GM18858 (cell line): ENCODE measurements around the gene PPP2R2B.
"Not testable (repeated sequence)": the region's sequence is repeated elsewhere in the genome, so short reads cannot be mapped to it uniquely, and the experiment has no call there.

Experiments
- ATAC-seq: cut with Tn5 transposase; IDR thresholded peaks from one replicate; pipeline ENCODE4 v1.9.1; 2021; ENCODE audit not compliant: unreplicated experiment

Gene PPP2R2B

DNA sequence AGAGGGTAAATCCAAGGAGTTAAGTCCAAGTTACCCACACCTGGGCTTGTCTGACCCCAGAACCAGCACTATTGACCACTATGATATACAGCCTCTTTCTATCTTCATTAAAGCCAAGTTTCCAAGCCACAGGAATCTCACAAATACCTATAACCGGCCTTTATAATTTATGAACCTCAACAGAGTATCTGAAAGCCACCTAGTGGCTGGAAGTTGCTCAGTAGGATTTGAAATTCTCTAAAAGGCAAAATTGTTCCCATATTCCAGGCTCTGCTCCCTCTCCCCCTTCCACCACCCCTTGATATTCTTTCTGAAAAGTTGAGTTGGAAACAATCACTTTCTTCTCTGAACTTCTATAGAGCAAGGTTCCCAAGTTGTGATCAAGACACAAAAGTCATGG is 256.2 kb downstream of the PPP2R2B start:
- ATAC-seq = no peak

DNA sequence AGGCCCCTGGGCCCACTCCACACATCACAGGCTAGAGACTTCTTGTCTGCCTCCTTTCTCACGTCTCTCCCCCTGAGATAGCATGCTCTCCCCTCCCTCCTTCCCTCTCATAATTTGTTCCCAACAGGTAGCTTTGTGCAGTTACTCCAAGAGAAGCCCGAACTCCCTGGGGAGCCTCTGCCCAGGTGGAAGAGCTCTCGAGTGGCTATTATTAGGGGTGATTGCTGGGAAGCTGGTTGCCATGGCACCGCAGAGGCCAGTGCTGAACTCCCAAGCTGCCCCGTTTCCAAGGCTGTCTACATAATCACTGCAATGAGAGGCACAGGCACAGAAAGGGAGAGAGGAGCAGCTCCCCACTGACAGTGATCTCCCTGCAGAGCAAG is 257.9 kb downstream of the PPP2R2B start:
- no peak for ATAC-seq

DNA sequence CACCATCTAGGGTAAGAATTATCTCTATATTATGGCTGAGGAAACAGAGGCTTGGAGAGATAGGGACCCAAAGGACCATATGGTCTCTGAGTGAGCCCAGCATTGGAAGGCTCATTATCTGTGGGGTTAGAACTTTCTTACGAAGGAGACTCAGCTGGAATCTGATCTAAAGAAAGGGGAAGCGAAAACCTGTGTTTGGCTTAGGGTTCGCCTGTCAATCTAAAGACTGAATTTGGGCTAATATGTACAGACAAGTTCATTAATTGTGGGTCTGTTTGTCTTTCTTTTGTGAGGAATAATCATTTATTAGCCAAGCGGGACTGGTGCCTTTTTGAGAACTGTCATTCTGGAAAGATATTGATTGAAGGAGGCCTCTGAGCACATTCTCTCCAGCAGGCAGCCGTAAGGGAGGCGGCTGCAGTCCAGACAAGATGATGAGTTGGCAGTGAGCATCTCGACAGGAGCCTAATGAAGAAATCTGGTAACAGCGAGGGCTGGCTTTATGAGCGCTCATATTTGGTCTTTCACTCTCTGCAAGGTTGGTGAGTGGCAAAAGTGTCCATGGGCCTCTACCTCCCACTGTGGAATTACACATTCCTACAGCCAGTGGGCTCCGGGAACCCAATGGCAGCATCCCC is 258.4 kb downstream of the PPP2R2B start:
- no peak for ATAC-seq

DNA sequence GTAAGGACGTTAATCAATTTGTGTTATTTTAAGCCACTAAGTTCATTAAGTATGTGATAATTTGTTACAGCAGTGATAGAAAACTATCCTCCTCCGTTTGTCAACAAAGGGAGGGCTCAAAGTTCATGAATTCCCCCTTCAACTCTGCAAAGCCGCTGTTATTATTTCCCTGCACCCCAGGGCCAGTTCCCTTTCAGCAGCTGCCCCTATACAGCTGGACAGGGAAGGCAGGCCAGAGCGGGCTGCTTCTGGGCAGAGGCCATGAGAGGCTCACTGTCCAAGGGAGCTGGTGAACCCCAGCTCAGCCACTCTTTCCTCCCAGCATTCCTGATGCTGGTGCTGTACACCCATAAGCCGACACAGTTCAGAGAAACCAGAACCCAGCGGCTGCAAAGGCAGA is 260.1 kb downstream of the PPP2R2B start:
- no peak for ATAC-seq

DNA sequence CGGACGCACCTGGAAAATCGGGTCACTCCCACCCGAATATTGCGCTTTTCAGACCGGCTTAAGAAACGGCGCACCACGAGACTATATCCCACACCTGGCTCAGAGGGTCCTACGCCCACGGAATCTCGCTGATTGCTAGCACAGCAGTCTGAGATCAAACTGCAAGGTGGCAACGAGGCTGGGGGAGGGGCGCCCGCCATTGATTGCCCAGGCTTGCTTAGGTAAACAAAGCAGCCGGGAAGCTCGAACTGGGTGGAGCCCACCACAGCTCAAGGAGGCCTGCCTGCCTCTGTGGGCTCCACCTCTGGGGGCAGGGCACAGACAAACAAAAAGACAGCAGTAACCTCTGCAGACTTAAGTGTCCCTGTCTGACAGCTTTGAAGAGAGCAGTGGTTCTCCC is 268.8 kb downstream of the PPP2R2B start:
- ATAC-seq = not testable (repeated sequence)

DNA sequence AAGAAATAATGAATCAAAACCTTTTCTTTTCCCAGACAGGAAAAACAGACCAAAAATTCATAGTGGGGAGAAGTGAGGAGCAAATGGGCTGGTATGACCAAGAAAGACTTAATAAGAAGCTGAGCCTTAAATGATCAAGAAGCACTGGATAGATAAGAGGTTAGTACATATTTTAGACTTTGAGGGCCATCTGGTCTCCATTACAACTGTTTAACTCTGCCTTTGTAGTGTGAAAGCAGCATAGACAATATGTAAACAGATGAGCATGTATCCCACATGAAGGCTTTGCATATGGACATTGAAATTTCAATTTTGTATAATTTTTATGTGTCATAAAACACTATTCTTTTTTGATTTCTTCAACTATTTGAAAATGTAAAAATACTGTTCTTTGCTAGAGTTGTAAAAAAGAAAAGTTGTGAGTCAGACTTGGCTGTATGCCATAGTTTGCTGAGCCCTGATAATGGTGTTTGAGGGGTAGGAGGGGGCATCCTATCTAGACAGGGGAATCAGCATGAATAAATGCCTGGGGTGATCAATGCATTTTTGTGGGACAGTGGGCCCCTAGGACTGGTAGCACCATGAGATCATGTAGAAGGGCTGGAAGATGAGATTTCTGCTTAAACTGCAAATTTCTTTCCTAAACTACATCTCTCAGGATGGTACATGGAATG is 270.8 kb downstream of the PPP2R2B start:
- ATAC-seq = no peak

DNA sequence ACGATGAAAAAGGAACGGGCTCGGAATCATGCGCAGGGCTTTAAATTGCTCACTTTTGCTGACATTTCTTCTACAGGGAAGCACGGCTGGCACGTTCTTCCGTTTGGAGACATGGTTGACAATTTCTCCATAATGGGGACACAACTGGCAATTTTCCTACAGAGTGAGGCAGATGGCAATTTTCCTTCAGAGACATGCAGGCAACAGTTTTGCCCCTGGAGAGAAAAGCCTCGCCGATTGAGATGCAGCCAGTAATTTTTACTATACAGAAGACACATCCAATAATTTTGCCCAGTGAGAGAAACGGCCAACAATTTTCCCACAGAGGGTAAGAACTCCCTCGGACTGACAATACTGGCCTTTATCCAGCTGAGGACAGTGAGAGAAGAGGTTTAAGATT is 271.7 kb downstream of the PPP2R2B start:
- ATAC-seq = no peak

DNA sequence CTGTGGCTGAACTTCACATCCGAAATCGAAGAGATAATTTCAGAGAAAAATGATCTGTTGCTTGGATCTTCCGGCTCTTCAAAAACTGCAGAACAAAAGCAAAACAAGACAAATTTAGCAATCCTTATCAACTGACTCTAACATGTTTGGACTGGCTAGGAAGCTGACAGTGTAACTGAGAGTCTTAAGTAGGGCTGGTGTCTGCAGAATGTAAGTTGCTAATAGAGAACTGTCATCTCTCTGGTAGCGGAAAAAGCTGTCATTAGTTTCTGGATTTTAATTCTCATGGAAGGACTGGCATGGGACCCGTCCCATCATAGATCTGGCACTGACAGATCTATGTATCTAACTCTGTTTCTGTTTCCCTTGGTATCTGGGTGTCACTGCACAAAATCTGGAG is 278.2 kb downstream of the PPP2R2B start:
- no peak for ATAC-seq

DNA sequence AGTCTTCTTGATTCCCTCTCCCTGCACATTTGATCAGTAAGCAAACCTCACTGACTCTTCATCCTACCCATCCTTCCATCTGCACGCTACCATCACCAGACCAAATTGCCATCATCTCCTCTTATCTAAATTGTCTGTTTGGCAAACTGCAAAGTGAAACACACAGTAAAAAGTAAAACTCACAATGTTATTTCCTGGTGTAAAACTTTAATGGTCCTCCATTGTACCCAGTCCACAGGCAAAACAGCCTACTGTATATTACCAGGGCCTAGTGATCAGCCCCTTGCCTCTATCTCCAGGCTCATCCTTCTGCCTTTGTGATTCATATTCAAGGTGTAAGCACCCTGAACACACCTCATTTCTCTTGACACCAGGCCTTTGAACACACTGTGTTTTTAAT is 279.3 kb downstream of the PPP2R2B start:
- no peak for ATAC-seq

DNA sequence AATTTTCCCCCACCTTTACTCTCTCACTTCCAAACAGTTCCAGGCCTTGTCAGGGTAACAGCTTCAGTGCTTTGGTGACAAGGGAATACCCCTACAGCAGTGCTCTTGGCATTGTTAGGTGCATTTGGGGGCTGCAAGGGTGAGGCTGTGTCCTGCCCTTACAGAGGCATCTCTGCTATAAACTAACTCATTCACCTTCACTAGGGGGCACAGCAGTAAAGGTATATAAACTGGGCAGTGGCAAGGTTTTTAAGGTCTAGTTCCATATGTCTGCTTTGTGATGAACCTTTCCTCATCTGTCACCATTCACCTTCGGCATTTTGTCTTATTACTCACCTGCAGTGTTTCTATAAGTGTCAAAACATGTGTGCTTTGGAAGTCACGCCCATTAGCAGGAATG is 283.5 kb downstream of the PPP2R2B start:
- ATAC-seq = no peak

DNA sequence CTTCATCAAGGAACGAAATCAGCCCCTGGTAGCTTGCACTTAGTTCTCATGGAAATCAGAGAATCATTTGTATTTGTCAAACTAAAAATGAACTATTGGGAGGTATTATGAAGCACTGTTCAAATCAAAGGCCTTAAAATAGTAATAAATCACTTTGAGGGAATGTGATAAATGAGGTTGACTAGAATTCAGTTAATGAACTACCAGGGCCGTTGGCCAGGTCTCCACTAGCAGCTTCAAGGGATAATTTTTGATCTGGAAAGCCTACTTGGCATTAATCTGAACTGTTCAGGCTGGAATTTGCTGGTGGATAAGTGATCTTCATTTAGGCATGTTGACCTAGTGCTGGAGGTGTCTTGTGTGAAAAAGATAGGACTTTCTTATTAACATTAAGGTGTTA is 286.2 kb downstream of the PPP2R2B start:
- no peak for ATAC-seq

DNA sequence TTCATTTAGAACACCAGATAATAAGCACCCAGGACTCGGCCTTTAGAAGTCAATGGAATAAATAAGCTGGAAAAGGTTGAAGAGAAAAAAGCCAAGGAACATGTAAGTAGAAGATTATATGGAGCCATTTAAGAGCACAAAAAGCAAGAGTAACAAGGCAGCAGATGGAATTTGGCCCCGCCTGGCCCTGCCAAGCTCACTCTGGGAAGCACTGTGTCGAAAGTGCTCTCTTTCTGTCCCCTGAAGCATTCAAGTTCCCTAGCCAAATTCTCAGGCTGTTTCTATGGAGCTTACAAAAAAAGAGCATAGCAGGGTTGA is 289.6 kb downstream of the PPP2R2B start:
- ATAC-seq = no peak

DNA sequence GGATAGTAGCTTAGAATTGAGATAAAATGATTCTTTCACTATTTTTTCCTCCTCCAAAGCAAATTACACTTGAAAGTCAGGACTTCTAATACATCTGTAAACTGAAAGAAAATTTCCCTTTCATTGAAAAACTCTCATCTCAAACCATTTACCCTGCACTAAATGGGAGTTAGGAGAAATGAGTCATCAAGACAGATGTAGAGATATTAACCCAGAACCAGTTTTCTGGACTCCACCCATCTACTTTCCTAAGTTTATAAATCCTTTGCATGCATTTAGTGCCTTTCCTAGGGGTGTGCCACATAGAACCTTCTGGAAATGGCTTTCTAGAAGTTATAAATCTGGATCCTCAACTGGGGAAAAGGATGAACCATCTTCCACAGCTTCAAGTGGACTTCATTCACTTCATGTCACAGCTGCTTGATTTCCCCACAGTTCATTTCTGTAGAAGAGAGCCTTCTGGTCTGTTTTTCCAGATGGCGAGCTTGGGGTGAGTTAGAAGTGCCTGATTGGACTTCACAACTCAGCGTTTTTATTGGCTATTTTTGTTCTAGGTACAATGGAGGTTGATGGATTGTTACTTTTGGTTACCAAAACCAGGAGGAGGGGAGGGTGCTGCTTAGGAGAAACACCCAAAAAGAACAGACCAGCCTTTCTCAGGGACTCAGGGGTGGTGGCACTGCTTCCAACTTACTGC is 290.1 kb downstream of the PPP2R2B start:
- ATAC-seq = no peak

DNA sequence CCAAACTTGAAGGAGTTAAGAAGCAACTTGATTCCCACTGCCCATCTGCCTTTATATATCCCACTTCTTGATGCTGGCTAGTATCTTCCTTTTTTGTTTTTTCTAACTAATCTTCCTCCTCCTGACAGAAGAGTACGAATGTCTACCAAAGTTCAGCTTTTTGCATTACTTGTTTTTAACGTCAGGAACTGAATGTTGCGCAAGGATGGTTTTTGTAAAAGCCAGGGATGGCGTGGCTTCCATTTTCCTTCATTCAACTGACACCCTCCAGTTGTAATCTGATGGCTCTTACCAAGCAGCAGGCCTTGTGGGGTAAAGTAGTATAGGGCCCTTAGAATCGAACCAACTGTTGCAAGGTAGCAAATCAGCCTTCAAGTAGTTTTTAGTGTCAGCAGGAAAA is 291.8 kb downstream of the PPP2R2B start:
- no peak for ATAC-seq

DNA sequence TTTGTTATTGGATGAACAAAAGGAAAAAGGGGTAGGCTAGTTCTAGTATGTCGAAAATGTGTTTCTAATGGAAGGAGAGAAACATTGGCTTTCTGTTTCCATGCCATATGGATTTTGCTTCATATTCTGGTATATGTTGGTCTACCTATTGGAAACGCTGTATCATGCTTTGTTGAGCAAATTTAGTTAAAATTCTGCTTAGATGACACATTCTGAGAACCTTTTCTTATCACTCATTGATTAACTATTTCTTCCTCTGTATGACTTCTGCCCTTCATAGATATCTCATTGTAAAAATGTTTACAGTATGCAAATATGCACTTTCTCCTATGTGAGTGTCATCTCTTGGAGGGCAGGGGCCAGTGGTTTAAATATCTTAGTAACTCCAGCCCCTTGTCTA is 293.8 kb downstream of the PPP2R2B start:
- no peak for ATAC-seq

DNA sequence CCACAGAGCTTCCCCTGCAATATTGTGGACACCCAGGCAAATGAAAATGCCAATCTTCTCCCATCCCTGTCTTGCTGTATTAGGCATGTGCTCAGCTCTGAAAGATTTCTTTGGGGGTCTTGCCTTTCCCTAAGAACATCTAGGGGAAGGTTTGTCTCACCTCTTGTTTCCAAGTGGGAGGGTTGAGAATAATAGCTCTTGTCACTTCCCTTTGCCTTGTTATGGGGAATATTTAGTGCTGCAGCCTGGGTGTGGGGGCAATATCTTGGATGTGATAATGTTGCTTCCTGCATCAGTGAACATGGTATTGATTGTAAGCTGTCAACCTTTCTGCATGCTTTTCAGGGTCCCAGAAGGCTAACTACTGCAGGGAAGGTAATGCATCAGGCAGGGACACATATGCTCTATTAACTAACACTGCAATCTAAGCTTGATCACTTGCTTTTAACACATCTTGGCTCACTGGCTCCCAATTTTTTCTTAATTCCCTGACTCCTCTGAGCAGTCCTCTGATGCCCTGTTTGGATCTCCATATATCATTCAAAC is 296.4 kb downstream of the PPP2R2B start:
- ATAC-seq = no peak

DNA sequence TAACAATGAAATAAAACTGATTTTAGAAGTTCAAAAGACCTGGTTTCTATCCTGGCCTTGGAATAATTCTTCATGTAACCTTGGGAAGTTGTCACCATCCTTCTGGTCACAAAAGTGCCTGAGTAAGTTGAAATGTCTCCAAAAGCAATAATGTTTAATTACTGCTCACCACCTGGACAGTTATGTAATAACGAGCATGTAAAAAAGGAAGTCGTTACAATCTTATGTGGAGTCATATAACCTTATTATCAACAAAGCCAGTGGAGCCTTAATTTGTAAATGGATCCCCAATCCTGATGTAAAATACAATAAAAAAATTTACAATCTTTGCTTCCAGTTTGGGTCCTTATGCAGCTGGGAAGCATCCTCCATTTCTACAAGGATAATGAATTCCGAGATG is 298.3 kb downstream of the PPP2R2B start:
- ATAC-seq = no peak

DNA sequence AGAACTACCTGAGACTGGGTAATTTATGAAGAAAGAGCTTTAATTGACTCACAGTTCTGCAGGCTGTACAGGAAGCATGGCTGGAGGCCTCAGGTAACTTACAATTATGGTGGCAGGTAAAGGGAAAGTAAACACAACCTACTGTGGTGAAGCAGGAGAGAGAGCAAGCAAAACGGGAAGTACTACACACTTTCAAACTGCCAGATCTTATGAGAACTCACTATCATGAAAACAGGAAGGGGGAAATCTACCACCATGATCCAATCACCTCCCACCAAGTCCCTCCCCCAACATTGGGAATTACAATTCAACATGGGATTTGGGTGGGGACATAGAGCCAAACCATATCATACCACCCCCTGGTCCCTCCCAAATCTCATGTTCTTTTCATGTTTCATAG is 303.8 kb downstream of the PPP2R2B start:
- no peak for ATAC-seq

DNA sequence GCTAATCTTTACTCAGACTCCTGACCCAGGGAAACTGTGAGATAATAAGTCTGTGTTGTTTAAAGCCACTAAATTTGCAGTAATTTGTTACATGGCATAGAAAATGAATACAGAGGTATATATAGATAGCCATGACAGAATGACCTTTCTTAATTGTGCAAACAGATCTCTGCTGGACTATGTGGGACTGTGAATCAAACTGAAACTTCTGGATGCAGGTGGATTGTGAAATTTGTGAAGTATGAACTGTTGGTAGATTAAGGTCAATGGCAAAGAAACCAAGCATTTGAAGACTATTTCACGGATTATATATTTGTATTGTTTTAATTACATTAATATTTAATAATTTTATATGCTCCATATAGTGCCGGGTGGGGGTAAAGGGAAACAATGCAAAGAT is 310.4 kb downstream of the PPP2R2B start:
- no peak for ATAC-seq

DNA sequence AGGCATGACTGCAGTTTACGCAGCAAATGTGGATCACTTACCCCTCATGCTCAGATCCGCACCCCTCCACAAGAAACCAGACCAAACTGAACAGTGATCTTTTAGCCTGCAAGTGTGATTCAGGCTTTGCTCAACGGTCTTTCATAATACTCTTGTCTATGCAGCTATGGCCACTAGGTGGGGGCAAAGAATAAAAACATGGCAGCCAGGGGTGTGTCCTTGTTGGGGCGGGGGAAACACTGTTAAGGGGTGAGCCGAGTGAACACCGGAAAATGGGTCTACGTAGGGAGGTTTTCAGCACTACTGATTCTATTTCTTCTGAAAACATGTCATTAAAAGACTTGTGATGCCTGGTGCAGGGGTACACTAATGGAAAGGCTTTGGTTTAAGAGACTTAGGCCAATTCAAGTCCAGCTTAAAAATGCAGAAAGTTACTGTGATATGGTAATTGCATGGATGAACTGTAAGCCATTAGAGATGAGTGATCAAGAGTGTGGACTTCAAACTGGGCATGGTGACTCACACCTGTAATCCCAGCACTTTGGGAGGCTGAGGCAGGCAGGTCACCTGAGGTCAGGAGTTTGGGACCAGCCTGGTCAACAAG is 312.7 kb downstream of the PPP2R2B start:
- peak; percentile 89 for ATAC-seq

DNA sequence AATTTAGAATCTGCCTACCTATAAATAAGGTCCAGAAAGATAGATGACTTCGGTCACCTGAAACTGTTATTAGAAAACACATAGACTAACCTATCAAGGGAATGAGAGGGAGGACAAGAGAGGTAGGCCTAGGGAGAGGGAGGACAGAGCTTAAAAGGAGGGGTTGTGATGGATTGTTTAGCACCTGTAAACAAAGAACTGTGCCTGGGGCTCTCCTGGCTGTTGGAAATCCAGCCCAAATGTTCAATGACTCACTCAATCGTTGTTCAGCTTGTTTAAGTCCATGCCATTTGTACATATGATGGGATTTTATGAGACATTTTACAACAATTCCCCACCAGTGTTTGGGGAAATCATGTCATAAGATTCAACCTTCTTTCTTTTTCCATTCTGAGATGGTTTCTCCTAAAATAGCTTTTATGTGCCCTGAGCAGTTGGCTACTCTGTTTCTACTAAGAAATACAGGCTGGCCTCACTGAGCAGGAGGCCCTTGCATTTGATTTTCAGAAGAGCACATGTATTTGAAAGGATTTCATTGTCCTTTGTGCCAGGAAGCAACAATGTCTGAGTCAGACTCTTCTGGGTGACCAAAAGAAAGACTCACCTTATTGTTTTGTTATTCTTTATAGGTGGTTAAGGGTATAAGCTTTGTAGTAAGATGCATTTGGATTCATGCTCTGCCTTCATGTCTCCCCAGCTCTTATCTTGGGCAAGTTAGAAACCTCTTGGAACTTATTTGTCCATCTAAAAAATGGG is 314.4 kb downstream of the PPP2R2B start:
- ATAC-seq = no peak
